NCI-H446 (cell line): Measurements from ENCODE around the gene GPR65.

Experiments
- DNase-seq, 2 experiments: peaks; one replicate each; lab custom pipeline; 2025; lab: John Stamatoyannopoulos, UW

GPR65 gene, protein sequence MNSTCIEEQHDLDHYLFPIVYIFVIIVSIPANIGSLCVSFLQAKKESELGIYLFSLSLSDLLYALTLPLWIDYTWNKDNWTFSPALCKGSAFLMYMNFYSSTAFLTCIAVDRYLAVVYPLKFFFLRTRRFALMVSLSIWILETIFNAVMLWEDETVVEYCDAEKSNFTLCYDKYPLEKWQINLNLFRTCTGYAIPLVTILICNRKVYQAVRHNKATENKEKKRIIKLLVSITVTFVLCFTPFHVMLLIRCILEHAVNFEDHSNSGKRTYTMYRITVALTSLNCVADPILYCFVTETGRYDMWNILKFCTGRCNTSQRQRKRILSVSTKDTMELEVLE

DNA sequence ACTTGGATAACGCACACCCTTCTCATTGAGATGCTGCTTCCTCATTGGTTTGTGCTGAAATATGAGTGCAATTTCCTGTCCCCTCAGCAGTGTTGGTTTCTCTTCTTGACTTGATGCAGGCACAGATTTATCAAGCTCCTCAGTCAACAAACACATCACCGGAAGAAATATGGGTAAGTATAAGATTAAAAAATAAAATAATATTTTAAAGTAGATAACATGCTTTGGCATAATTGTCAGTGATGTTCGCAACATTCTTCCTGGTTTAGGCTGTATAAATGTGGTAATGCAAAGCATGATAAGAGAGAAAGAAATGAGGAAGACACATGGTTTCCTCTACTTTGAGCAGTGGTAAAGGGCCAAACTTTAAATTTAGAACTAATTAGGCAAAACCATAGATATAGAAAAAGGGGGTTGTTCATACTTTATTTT lies at the start of gene GPR65:
TSS of gene GPR65 (plus strand) at position 86 of the 432 bp plus-strand sequence. CDS start 5,713 bp downstream, outside the sequence.
- DNase-seq, result no peak

DNA sequence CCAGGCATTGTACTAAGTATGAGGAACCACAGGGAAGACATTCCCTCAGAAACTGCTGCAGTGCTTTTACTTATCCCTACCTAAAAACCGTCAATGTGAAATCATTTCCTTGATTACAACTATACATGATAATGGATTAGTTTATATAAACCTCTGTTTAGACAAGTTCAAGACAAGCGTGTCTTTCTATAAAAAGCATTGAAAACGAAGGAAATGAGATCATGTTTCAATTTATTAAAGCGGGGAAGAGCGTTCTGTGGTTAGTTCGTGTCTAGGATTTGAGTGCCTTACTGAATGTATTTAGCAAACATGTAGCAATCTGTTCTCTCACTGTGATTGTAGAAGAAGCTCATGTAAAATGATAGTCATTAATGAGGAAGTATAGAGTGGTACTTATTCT lies 49.4 kb upstream of the GPR65 start:
- no peak for DNase-seq

DNA sequence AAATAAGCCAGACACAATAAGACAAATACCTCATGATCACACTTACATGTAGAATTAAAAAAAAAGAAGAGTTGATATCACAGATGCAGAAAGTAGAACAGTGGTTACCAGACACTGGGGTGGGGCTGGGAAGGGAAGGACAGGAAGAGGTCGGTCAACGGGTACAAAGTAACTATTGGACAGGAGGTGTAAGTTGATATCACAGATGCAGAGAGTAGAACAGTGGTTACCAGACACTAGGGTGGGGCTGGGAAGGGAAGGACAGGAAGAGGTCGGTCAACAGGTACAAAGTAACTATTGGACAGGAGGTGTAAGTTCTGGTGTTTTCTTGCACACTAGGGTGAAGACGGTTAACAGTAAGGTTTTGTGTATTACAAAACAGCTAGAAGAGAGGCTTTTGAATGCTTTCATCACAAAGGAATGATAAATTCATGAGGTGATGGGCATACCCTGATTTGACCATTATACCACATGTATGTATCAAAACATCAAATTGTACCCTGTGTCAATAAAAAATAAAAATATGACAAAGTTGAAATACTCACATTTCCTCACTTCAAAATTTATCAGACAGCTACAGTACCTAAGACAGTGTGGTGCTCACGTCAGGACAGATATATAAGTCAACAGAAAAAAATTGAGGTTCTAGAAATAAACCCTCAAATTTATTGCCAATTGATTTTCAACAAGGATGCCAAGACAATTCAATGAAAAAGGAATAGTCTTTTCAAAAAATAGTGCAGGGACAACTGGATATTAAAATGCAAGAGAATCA lies 44.7 kb upstream of the GPR65 start:
- no peak for DNase-seq

DNA sequence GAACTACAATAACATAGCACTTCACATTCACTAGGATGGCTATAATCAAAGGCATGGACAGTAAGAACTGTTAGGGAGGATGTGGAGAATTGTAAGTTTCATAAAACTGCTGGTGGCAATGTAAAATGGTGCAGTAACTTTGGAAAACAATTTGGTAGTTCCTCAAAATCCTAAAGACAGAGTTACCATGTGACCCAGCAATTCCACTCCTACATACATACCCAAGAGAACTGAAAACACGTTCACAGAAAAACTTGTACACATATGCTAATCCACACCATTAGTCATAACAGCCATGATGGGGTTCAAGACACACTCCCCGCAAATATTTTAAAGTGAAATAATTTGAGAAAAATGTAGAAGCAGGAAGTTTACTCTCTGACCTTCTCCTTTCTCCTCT lies 43.7 kb upstream of the GPR65 start:
- DNase-seq, result no peak

DNA sequence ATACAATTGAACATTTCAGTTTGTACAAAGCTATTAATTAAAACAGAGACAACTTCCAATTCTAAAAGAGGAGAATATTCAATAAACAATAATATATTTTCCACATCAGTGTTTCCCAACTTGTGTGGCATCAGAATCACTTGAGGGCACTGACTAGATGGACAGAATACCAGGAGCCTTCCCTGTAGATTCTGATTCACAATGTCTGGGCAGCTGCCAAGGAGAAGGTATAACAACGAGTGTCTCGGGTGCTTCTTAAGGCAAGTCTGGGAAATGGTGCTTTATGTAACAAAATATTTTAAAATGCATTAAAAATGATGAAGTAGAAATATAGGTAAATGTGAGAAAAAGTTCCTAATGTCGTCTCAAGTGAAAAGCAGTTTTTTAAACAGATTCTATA lies 38.1 kb upstream of the GPR65 start:
- no peak for DNase-seq

DNA sequence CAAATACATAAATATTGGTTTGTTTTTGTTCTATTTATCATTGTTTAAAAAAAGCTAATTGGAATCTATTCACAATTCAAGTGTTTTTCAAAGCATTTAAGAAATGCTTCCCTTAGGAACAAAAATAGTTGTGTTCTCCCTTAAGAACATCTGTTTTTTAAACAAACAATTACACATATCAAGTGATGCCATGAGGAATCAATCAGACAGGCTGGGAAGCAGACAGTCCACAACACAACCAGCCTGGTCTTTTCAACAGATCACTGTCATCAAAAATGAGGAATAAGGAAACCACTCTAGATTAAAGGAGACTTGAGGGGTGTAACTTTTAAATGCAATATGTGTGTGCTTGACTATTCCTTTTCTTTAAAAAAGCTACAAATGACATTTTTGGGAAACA lies 37.4 kb upstream of the GPR65 start:
- DNase-seq, result no peak

DNA sequence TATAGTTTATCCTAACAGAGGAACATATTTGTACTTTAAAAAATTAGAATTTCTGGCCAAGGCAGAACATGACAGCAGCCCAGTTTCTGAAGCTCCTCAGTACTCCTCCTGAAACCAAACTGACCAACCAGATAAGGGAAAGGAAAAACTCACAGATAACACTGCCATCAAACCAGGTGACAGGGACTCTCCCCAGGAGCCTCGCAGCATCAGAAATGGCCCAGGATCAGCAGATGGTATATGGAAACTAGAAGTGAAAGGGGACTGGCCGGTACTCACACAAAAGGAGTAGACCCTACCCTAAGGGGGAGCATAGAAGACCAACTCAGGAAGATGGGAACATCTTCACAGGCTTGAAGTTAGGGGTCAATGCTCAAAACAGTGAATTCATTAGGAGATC lies 33.9 kb upstream of the GPR65 start:
- no peak for DNase-seq

DNA sequence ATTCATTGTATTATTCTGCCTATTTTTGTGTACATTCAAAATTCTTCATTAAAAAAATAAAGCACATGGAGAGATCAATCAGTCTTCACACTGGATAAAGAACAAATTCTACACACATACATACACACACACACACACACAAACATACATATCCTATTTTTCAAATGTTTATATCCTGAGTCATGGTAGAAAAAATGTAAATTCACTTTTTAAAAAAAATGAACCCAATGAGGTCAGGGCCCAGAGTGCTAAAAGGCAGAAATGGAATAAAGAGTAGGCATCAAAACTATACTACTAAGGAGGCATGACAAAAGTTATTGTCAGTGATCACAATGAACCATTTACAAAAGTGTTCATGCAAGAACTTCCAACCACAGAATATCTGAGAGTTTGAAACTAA lies 29.3 kb upstream of the GPR65 start:
- DNase-seq, result no peak

DNA sequence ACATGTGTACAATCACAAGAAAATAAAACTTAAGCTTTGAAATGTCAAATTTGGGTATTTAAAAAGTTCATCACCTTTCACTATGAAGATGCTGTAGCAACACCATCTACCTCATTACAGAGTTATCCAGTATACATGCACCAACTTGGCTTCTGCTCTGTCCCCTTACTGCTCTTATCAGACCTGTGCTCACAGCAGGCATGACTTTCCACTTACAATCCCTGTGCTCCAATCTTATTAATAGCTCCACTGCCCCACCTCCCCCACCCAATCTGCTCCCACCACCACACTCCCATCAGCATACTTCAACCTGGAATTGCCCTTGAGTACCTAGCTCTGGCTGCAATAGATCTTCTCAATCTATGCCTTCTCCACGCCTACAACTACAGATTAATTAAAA lies 25.2 kb upstream of the GPR65 start:
- no peak for DNase-seq

DNA sequence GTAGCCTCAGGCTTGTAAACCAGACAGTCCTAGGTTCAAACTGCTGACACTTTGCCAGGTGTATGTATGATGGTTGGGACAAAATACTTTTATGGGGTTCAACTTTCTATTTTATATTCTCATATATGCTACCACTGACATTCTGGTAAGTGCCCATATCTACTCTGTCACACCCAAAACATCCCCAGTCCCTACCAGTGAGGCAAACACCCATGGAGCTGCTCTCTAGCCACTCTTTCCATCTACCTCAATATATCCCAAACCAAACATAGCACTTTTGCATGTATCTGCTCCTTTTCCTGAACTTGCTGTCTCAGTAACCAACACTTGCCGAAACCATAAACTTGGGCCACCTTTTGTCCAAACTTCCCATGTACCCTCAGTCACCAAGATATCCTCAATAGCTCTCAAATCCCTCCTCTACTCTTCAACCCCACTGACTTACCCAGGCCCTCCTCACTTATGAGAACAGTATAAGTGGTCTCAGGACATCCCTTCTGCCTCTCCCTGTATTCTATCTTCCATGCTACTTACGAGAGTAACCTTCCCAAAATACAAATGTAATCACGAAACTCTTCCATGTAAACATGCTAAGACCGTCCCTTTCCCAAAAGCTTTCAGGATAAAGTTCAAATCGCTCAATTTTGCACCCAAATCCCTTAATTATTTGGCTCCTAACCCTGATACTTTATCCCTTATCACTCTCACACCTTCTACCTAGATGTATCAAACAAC lies 15.5 kb upstream of the GPR65 start:
- no peak for DNase-seq

DNA sequence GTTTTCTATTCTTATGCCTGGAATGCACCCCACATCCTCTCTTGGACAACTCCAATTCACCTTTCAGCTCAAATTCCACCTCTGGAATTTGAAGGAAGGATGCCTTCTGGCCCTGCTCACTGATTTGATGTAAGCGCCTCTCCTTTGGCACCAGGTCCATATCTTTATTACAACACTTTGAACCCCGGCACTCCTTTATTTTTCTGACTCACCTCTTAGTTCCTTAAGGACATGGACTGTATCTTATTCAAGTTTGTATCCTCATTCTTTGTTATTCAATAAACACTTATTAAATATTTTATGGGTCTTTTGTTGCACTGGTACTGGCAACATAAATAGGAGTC lies 15.0 kb upstream of the GPR65 start:
- no peak for DNase-seq

DNA sequence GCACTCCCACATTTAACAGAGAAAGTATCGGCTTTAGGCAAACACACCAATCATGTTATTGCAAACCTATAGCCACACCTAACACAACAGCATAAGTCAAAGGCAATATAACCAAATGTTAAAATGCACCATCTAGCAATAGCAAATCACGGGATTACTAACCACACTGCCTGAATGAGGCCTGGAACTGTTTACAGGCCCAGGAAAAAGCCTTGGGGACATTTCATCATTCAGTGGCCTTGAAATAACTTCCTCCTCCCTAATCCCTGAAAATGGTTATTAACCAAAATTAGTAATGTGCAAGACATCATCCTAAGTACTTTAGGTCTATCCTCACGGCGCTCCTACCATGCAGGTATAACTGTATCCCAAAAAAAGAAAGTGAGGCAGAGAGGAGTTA lies 14.3 kb upstream of the GPR65 start:
- no peak for DNase-seq

DNA sequence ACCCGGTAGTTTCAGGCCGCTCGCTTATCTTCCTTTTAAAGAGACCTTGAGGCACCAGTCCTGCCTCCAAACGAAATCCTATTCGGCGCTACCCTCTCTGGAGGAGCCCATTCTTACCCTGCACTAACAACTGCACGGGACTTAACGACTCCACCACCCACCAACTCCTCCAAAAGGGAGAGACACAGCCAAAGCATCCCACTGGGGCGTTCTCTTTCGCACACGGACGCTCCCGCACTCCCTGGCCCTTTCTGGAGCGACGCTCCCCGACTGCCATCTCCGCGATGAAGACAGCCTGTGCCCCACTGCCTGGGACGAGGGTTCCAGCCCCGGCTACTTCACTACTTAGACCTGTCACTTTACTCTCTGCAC lies 12.6 kb upstream of the GPR65 start:
- no peak for DNase-seq

DNA sequence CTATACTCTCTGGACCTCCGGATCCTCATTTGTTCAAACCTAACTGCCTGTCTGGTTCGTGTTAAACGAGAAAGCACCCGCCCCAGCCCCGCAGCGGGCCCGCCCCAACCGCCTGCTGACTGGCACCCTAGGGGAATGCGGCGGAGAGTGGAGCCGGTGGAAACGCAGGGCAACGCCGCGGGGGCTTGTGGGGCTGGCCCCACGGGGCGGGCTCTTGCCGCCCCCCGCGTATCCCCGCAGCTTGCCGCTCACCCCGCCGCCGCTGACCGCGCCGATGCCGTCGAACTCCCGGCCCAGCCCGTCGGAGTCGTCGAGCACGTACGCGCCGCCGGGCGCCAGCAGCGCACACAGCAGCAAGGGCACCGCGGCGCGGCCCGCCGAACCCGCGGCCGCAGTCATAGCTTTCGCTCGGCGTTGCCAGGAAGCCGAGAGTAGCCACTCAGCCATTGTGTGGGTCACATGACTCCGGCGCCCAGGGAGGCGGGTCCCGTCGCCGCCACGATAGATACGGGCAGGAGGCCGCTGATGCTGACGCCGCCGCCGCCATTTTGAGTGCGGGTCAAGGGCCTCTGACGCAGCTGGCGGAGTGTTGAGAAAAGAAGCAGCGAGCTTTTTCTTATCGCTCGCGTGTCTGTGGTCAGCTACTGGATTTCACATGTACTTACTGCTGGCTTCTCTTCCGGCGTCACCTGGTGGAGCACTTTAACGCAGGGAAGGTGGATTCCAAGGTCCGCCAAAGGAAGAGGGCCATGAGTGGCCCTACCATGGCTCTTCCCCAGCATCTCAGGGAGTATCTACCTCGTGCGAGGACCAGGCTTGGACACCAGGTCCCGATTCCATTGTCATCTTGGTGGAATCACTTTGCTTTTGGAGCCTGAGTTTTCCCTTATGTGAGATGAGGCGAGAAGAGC lies 12.0 kb upstream of the GPR65 start, which contains the start of gene GALC:
TSS of gene GALC (minus strand) at position 465 of the 911 bp plus-strand sequence. CDS start at position 447, 18 bp downstream.
- peak; percentile 53 to 85 for DNase-seq

DNA sequence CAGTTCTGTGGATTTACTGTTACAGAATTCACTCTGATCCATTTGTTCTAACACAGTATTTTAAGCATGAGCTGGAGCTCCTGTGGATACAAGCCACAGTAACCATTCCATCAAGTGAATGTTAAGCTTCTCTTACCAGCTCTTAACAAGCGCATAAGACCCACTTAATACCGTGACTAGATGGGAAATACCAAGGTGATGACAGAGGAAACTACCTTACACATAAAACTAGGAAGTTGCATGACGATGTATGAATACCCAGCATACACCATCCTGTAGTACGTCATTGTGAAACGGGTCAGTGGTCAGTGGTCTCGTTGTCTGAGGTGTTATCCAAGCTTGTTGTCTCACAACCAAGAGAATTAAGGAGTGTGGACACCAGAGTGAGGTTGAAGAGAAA lies 10.0 kb upstream of the GPR65 start:
- DNase-seq, result no peak

DNA sequence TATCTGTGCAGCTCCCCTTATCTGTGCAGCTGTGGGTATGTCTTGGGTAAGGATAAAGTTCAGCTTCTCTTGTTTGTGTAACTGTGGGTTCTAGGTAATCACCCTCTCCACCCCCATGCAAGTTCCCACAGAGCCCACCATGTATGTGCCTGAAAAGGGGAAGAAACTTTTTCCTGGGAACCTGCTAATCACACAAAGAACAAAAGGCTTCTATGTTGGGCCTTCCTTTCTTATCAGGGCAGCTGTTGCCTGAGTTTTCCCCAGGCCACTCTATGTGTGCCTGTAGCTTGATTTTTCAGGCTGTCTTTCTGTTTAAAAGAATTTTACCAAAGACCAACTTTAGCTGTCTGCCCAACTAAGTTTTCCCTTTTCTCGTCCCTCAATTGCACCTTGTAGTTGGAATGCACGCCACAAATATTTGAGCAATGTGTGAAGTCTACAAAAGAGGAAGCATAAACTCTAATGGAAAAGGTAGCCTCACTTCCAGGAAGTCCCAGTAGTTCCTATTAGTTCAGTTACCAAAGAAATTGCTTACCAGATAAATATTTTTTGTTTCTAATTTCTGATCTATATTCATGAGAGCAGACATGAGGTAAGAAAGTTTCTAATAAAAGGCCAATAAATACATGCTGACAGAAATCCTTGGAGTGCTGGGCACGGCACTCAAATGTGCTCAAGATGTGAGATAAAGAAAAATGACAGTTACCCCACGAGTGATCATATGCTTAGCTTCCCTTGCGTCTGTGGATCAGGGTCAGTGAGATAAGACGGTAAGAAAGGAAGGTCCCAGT lies 9.2 kb upstream of the GPR65 start:
- DNase-seq, result no peak

DNA sequence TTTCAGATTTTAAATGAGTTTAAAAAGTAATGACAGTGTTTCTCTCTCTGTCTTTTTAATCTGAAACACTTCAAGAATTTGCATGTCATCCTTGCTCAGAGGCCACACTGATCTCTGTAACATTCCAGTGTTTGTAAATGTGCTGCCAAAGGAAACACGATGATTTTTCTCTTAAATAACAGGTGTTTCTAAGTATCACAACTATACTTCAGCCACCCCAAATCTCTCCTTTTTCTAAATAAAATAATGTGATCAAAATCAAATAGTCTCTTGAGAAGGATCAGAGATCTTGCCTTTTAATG lies 8.7 kb upstream of the GPR65 start:
- no peak for DNase-seq

DNA sequence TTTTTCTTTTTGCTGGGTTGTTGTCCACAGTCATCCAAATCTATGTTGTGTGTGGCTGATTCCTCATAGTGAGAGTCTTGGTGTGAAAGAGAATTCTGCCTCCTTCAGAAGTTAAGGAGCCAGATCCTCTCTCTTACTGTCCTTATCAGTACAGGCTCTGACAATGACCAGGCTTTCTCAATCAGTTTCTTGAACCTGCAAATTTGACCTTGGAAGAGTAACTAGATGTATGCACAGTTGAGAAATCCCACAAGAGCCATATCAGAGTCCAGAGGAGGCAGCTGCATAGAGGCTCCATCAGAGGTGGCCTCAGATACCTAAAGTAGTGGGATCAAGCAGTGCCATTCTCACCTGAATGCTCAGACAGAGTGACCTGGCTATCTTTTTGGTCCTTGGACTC lies 6.5 kb upstream of the GPR65 start:
- no peak for DNase-seq

DNA sequence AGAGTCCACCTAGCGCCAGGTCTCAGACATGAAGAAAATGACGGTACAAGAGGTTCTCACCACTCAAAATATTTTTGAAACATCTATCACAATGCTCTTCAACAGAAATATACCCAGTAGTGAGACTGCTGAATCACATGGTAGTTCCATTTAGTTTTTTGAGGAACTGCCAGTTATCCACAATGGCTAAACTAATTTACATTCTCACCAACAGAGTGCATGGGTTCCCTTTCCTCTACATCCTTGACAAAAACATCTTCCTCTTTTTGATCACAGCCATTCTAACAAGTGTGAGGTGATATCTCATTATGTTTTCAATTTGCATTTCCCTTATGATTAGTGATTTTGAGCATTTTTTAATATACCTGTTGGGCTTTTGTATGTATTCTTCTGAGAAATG lies 5.7 kb upstream of the GPR65 start:
- DNase-seq, result no peak

DNA sequence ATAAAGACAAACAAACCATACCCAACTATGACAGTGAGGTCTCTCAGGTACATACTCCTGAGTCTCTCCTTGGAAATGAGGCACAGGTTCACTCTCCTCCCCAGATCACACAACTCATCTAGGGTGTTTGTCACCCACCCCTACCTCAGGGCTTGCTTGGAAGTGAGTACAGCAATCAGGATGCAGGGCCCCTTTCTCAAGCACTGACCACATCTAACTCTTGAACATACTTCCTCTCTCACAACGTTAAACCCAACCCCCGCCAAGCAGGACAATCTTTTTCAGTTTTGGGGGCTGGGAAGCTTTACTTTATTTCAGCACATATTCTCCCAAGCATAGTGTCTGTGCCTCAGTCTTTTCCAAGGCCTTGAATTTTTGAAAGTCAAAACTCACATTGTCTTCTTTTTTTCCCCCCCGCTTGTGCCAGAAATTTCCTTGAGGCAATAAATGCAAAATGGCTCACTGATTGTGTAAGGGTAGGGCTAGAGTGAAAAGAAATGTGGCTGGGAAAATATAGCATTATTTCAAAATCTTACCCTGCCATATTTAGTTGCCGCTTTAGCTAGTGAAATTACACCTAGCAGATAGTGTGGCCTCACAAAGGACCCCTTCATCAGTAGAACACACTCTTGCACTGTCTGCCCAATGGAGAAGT lies 2.4 kb upstream of the GPR65 start:
- DNase-seq, result no peak

DNA sequence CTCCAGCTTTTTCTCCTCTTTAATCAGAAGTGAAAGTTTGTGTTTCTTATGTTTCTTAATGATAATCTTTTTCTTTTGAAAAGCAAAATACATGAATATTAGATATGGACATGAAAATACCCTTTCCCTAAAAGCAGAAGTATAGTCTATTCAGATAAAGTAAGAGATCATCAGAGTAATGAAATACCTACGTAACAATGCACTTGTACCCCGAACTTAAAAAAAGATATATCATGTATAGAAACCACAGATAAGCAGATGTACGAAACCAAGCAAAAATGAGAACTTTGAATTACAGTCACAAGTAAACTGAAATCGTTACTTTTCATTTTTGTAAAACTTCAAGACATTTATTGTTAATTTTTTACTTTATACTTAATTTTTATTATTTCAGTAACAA lies 1.5 kb upstream of the GPR65 start:
- DNase-seq, result no peak
